Measurements from ENCODE around the gene ATG5. TPM values are rescaled to one million over a fixed set of nuclear protein-coding genes. Genes with fewer than 3 reads are reported as not detected.
A peak's percentile ranks its signal among the peaks of the same experiment; 100 is the strongest.
"Not testable (repeated sequence)": the region's sequence is repeated elsewhere in the genome, so short reads cannot be mapped to it uniquely, and the experiment has no call there.

The ATG5 gene
- total RNA-seq, 1 experiment from 2014 or later = 27.8 TPM

DNA sequence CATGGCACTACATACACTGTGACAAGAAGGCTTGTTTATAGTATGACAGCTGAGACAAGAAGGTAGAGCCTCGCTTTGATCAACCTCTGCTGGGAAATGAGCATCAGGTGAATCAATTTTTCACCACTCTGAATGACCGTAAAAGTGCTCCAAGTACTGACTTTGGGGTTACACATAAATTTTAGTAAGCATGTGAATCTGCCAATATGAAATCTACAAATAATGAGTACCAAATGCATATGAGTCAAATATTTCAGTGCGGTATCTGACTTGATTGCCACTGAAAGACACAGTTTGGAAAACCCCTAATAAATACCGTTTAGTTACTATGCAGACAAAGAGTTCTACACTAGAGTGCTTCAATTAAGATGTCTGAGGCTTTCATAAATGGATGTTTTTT, 77.8 kb downstream of the ATG5 start:
- in situ Hi-C loops (cut with HindIII; ENCODE audit: low pct_unique_long_range_greater_than_20kb, low sequenced_read_pairs) = no loop called here
- no peak for DNase-seq (ENCODE audit: low read depth, low spot score)

DNA sequence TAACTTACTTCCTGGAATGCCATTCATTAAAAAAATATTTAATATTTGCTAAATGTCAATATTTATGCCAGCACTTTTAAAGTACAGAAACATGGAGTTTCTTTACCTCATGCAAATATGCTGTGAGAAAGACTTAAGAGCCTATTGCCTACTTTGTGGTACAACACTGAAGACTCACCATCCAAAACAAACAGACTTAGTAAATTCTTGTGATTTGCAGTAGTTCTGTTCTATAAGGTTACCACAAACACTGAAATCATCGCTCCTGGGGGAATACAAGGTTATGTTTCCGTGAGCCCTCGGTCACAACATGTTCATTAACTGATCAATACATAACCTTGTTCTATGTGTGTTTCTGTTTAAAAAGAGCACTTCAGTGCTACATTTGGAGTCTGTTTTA, 78.3 kb downstream of the ATG5 start:
- in situ Hi-C loops (cut with HindIII; ENCODE audit: low pct_unique_long_range_greater_than_20kb, low sequenced_read_pairs) = no loop called here

DNA sequence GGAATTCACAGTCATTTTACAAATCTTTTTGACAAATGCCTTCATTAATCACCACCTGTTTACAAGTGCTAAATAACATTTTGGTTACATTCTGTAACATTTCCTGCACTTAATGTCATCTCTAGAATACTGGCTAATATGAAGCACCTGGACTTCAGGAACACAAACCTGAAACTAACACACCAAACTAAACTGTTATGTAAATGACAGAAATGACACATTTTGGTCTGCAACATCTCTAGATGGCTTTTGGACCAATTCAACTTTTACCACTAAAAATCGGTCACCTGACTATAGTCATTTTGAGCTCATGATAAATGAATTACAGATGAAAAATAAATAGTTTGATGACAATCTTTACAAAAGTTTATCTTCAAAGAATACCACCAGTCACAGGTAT, 80.6 kb downstream of the ATG5 start:
- in situ Hi-C loops (cut with HindIII; ENCODE audit: low pct_unique_long_range_greater_than_20kb, low sequenced_read_pairs) = no loop called here
- DNase-seq (ENCODE audit: low read depth, low spot score) = no peak

More for the DNA sequence above, 78.3 kb downstream of the ATG5 start:
- no peak for DNase-seq (ENCODE audit: low read depth, low spot score)

DNA sequence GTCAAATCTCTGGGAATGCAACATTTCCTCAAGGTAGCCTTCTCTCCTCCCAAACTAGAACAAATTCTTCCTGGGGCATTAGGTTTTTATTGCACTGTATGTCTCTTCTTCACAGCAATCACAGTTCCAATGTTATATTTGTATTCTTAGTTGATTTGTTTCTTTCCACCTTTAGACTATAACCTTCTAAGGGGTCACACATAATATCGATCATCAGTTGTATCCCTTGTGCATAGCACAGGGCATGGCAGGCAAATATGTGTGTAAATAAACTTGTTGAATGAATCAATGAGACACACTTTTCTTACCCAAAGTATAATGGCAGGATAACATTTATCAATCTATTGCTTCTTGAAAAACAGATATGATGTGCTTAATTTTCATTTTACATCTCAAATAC, 81.0 kb downstream of the ATG5 start:
- in situ Hi-C loops (cut with HindIII; ENCODE audit: low pct_unique_long_range_greater_than_20kb, low sequenced_read_pairs) = no loop called here
- no peak for DNase-seq (ENCODE audit: low read depth, low spot score)

DNA sequence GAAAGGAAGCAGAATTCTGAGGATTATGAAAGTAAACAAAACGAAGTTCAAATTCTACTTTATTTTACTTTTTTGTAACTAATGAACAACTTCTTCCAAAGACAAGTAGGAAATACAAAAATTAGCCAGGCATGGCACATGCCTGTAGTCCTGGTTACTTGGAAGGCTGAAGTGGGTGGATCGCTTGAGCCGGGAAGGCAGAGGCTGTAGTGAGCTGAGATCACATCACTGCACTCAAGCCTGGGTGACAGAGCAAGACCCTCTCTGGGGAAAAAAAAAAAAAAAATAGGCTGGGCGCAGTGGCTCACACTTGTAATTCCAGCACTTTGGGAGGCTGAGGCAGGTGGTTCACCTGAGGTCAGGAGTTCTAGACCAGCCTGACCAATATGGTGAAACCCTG, 82.3 kb downstream of the ATG5 start:
- no peak for DNase-seq (ENCODE audit: low read depth, low spot score)
- in situ Hi-C loops (cut with HindIII; ENCODE audit: low pct_unique_long_range_greater_than_20kb, low sequenced_read_pairs) = no loop called here

DNA sequence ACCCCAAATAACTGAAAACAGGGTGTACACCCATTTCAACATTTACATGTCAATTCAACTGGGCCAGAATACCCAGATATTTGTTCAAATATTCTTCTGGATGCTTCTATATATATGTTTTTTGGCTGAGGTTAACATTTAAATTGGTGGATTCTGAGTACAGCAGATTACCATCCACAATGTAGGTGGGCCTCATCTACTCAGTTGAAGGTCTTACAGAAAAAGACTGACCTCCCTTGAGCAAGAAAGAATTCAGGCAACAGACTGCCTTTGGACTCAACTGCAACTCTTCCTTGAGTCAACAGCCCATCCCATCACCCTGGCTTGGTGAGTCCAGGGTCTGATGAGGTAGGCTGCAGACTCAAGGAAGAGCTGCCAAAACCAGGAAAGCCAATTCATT, 84.1 kb downstream of the ATG5 start:
- in situ Hi-C loops (cut with HindIII; ENCODE audit: low pct_unique_long_range_greater_than_20kb, low sequenced_read_pairs) = no loop called here
- DNase-seq (ENCODE audit: low read depth, low spot score) = no peak

DNA sequence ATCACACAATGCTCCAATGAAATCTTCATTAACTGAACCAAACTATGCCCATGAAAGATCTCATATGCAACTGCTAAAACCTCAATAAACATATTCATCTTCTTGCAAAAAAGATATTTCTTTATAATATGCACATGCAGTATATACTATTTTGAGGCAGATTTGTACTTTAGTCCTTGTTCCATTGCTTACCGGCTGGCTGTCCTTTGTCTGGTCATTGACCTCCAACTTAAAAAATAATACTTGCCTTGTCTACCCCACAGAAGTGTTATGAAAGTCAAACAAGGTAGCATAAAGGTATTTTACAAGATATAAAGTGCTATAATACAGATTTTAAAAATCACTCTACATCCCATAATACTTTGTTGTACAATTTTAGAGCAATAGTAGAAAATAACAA, 88.3 kb downstream of the ATG5 start:
- in situ Hi-C loops (cut with HindIII; ENCODE audit: low pct_unique_long_range_greater_than_20kb, low sequenced_read_pairs) = no loop called here
- DNase-seq (ENCODE audit: low read depth, low spot score) = no peak

DNA sequence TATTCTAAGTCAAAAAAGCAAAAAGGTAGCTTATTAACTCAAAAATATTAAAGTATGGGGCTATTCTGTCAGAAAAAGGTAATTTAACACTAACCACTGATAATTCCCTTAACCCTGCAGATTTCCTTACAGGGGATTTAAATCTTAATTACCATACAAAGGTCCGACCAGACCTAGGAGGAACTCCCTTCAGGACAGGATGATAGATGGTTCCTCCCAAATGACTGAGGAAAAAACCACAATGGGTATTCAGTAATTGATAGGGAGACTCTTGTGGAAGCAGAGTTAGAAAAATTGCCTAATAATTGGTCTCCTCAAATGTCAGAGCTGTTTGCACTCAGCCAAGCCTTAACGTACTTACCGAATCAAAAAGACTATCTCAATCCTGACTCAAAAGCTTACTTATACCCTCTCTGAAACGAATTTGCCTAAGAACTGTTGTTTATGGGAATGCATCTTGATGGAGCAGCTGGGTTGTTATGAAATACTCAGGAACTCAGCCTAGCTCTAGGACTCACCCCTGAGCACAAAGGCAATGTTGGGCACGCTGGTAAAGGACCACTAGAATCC, 95.6 kb downstream of the ATG5 start:
- DNase-seq (ENCODE audit: low read depth, low spot score); in situ Hi-C loops (cut with HindIII; ENCODE audit: low pct_unique_long_range_greater_than_20kb, low sequenced_read_pairs): not testable (repeated sequence)

DNA sequence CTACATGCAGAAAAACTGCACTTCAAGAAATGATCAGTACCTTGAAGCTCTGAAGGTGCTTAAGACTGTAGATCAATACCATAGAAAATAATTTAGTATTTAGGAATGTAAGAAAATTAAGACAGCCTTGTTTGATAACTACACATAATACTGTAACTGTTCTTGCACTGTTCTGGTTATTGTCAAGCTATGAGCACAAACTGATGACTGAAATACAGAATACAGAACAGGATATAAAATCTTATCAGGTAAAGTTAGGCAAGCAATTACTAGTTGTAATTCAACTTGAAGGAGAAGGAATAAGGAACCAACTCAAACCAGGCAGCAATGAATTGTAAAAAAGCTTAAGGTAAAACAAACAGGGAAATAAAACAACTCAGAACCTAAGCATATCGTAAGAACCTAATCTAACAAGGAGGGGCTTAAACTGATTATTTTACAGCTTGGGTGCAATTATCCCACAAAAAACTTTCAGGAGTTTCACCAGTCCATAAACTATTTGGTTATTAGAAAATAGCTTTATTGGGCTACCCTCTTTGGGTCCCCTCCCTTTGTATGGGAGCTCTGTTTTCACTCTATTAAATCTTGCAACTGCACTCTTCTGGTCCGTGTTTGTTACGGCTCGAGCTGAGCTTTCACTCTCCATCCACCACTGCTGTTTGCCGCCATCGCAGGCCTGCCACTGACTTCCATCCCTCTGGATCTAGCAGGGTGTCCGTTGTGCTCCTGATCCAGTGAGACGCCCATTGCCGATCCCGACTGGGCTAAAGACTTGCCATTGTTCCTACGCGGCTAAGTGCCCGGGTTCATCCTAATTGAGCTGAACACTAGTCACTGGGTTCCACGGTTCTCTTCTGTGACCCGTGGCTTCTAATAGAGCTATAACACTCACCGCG, 97.7 kb downstream of the ATG5 start:
- no peak for DNase-seq (ENCODE audit: low read depth, low spot score)
- in situ Hi-C loops (cut with HindIII; ENCODE audit: low pct_unique_long_range_greater_than_20kb, low sequenced_read_pairs) = no loop called here

DNA sequence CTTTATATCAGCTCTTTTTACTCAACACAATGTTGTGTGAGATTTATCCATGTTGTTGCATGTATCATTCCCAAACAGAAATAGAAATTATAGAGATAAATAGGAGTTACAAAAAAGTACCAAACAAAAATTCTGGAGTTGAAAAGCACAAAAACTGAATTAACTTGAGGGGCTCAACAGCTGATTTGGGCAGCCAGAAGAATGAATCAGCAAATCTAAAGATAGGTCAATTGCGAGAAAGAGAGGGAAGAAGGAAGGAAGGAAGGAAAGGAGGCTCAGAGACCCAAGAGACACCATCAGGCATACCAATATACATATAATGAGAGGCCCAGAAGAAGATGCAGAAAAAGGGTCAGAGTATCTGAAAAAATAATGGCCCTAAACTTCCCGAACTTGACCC, 98.9 kb downstream of the ATG5 start:
- in situ Hi-C loops (cut with HindIII; ENCODE audit: low pct_unique_long_range_greater_than_20kb, low sequenced_read_pairs) = no loop called here

DNA sequence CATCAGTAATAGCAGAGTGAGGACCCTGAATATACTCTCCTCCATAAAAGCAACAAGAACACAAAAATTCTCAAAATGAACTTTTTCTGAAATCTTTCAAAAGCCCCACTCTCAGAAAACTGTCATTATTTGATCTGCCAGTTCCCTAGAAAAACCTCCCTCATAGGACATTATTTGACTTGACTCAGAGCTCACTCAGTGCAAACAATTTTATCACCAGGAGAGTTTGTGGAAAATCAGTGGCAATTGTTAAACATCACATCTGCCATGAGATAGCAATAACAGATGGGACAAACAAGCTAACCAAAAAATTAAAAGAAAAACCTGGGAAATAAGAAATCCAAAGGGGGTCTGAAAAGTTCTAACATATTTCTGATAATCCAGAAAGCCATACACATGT, 100.0 kb downstream of the ATG5 start:
- no peak for DNase-seq (ENCODE audit: low read depth, low spot score)
- in situ Hi-C loops (cut with HindIII; ENCODE audit: low pct_unique_long_range_greater_than_20kb, low sequenced_read_pairs) = no loop called here

More for the DNA sequence above, 98.9 kb downstream of the ATG5 start:
- DNase-seq (ENCODE audit: low read depth, low spot score) = no peak

DNA sequence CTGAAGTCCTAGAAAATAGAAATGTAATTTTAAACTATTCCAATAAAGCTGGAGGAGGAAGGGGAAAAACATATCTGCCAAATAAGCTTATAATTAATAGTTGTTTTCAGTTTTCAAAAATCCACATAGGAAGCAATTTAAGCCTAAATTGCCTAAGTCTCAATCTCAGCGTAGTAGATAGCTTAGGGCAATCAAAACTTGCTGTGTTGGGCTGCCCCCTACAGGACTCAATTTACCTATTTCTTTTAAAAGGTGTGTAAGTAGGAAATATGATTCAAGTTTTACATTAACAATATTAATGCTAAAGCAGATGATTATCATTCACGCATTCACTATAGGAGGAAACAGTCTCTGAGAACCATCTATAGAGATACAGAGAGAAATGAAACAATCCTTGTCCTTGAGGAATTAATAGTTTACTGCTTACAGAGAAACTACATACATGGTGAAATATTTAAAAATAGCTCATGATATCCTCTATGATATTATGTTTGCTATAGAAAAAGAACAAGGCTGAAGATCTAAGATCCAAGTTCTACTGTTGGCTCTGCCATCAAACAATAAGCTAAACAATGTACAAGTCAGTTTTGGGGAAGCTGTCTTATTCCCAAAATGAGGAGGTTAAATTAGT, 102.1 kb downstream of the ATG5 start:
- in situ Hi-C loops (cut with HindIII; ENCODE audit: low pct_unique_long_range_greater_than_20kb, low sequenced_read_pairs) = no loop called here
- DNase-seq (ENCODE audit: low read depth, low spot score) = peak; percentile 74

DNA sequence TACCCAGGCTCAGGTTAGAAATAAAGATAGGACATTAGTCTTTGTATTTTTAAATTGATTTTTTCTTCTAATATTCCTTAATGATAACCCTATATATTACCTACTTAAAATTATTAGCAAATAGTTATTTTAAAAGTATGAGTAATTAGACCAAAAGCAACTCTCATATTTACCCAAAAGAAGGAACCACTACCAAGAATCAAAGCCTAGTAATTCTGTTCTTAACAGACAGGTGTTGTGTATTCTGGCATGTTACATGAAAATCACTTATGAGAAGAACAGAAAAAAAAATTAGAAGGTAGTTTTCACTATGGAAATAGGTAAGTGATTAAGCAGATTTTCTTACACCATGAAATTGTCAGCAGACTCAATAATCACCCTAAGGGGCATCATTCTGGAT, 105.1 kb downstream of the ATG5 start:
- DNase-seq (ENCODE audit: low read depth, low spot score) = no peak
- in situ Hi-C loops (cut with HindIII; ENCODE audit: low pct_unique_long_range_greater_than_20kb, low sequenced_read_pairs) = no loop called here

DNA sequence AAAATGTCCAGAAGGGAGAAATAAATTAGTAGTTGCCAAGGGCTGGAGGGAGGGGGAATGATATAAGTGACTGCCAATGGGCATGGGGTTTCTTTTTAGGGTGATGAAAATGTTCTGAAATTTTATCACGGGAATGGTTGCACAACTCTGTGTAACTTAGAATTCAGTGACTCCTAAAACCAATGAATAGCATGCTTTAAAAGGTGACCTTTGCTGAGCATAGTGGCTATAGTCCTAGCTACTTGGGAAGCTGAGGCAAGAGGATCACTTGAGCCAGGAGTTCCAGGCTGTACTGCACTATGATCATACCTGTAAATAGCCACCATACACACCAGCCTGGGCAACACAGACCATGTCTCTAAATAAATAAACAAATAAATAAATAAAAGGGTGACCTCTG, 109.0 kb downstream of the ATG5 start:
- DNase-seq (ENCODE audit: low read depth, low spot score) = peak; percentile 57
- in situ Hi-C loops (cut with HindIII; ENCODE audit: low pct_unique_long_range_greater_than_20kb, low sequenced_read_pairs) = no loop called here

DNA sequence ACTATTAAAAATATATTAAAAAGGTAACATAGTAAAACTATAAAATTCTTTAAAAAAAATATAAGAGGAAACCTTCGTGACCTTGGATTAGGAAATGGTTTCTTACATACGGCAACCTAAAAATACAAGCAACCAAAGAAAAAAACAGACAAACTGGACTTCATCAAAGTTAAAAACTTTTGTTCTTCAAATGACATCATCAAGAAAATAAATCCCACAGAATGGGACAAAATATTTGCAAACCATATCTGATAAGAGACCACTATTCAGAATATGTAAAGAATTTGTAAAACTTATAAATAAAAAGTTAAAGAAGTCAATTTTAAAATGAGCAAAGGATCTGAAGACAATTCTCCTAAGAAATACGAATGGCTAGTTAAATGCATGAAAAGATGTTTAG, 110.0 kb downstream of the ATG5 start:
- no peak for DNase-seq (ENCODE audit: low read depth, low spot score)
- in situ Hi-C loops (cut with HindIII; ENCODE audit: low pct_unique_long_range_greater_than_20kb, low sequenced_read_pairs) = no loop called here

DNA sequence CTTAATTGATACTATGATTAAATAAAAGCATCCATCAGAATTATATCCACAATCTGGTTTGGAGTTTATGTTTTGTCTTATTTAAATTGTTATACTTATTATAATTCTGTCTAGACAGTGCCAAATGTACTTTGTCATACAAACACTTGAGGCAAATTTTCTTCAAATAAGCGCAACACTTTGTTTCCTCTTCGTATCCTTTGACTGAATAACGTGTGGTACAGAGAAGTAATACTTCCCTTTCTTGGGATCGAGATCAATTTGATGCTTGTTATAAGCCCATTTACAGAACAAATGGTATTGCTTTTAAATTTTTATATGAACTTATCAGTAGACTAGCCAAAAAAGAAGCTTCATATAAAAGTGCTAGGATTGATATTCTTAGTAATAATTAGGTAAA, 111.0 kb downstream of the ATG5 start:
- in situ Hi-C loops (cut with HindIII; ENCODE audit: low pct_unique_long_range_greater_than_20kb, low sequenced_read_pairs) = no loop called here
- DNase-seq (ENCODE audit: low read depth, low spot score) = no peak

DNA sequence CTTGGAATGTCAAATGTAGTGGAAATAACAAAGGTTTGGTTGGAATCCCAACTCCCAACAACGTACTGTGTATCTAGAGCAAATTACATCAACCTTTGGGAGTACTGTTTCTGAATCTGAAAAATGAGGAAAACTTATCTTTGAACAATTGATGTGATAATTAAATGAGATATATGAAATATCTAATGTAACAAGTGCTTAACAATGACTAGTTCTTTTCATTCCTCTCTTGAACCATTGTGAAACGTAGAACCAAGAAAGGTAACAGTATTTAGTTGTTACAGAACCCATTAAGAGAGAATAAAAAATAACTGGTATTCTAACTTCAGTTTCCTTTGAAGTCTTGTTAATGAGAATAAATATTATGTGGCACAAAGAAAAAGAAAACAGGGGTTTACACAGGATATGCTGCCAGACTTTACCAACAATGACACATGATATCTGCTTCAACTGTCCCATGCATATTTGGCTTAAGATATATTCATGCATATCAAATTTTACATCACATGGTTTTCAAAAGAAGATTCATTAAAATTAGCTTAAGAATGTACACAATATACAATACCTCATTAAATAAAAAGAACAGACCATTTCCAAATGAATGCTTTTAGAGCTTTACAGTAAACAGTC, 111.8 kb downstream of the ATG5 start:
- in situ Hi-C loops (cut with HindIII; ENCODE audit: low pct_unique_long_range_greater_than_20kb, low sequenced_read_pairs) = no loop called here
- DNase-seq (ENCODE audit: low read depth, low spot score) = no peak

DNA sequence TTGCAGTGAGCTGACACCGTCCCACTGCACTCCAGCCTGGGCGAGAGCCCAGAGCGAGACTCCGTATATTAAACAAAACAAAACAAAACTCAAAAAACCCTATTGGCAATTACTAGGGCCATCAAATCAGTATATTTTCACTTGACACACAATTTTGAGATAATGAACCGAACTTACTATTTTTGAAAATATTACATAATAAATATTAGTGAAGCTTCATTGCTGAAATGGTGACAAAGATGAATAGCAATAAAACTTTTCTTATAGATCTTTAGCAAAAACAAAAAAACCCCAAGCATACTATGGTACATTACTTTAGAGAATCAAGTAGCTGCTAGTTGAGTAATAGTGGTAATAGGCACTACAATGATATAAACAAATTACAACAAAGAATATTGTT, 113.0 kb downstream of the ATG5 start:
- in situ Hi-C loops (cut with HindIII; ENCODE audit: low pct_unique_long_range_greater_than_20kb, low sequenced_read_pairs) = no loop called here

More for the DNA sequence above, 113.0 kb downstream of the ATG5 start:
- DNase-seq (ENCODE audit: low read depth, low spot score) = no peak

Measured in SK-MEL-5 (cell line).